ENCODE measurements around the gene SGCA.

DNA sequence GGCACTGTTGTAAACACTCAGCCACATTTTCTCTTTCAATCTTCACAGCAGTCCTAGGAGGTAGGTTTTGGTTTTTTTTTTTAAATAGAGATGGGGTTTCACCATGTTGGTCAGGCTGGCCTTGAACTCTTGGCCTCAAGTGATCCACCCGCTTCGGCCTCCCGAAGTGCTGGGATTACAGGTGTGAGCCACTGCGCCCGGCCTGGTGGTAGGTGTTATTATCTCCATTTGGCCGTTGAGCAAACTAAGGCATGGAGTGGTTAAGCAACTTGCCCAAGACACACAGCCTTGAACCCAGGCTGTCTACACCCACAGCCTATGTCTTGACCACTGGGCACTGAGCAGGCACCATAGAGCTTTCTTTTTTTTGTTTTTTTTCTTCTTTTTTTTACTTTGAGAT is 8.6 kb downstream of the SGCA start:
- TF ChIP-seq, protein P1, sequence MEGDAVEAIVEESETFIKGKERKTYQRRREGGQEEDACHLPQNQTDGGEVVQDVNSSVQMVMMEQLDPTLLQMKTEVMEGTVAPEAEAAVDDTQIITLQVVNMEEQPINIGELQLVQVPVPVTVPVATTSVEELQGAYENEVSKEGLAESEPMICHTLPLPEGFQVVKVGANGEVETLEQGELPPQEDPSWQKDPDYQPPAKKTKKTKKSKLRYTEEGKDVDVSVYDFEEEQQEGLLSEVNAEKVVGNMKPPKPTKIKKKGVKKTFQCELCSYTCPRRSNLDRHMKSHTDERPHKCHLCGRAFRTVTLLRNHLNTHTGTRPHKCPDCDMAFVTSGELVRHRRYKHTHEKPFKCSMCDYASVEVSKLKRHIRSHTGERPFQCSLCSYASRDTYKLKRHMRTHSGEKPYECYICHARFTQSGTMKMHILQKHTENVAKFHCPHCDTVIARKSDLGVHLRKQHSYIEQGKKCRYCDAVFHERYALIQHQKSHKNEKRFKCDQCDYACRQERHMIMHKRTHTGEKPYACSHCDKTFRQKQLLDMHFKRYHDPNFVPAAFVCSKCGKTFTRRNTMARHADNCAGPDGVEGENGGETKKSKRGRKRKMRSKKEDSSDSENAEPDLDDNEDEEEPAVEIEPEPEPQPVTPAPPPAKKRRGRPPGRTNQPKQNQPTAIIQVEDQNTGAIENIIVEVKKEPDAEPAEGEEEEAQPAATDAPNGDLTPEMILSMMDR (IDR thresholded peaks at IDR 0.05): no peak
- no peak for TF ChIP-seq POLR2A (IDR thresholded peaks at IDR 0.05)
